Esophagus muscularis mucosa (tissue), 4 donors: ENCODE data around the gene SNAPC4.

ENCODE experiments used
- CTCF ChIP-seq, 3 experiments: fragments of 200-600 bp in 2 of 3; fragments of 450-650 bp in 1 of 3; sonication (generic) in 2 of 3; IDR thresholded peaks; one replicate each; pipeline ENCODE4 v1.5.1; 2017 to 2019; ENCODE audit warnings: antibody characterized with exemption in 3 of 3, mild to moderate bottlenecking in 2 of 3, moderate library complexity in 1 of 3
- EP300 ChIP-seq: sonication (generic); formaldehyde crosslinking; IDR thresholded peaks from one replicate; pipeline ENCODE4 v1.6.1; 2017; ENCODE audit warnings: antibody characterized with exemption
- POLR2A ChIP-seq: fragments of 450-650 bp; IDR thresholded peaks from one replicate; pipeline ENCODE4 v1.6.1; 2017; ENCODE audit warnings: antibody characterized with exemption, moderate library complexity, mild to moderate bottlenecking, low read depth
- POLR2AphosphoS5 ChIP-seq, 2 donors: sonication (generic); formaldehyde crosslinking; IDR thresholded peaks; one replicate each; pipeline ENCODE4 v1.6.1; 2017; ENCODE audit warnings: antibody characterized with exemption in 2 of 2

- no peak for TF ChIP-seq CTCF (IDR thresholded peaks at IDR 0.05)
- no peak for TF ChIP-seq EP300
- TF ChIP-seq POLR2A, result no peak
- no peak for TF ChIP-seq POLR2AphosphoS5 (IDR thresholded peaks at IDR 0.05)
Measured at GRCh38 chr9:136423432-136424146, 23.6 kb upstream of the SNAPC4 start.
